ENCODE data around the gene GDPD2.

GRCh38 chrX:70452143-70452733 is 29.1 kb downstream of the GDPD2 start:
- TF ChIP-seq GATA2 (IDR thresholded peaks at IDR 0.05; ENCODE audit: low read depth, low read length) (no peak), GATA3 (IDR thresholded peaks at IDR 0.05; ENCODE audit: low read depth, low read length) (no peak)
